ENCODE data around the gene BAMBI.

Gene BAMBI

GRCh38 chr10:28705472-28705871 lies 28.2 kb downstream of the BAMBI start:
- no peak for DNase-seq (ENCODE audit: low spot score)

GRCh38 chr10:28709001-28709710 lies 31.8 kb downstream of the BAMBI start:
- DNase-seq (ENCODE audit: low spot score), result no peak

- DNase-seq (ENCODE audit: low spot score), result no peak
Observed at GRCh38 chr10:28710202-28710886, 33.0 kb downstream of the BAMBI start.

GRCh38 chr10:28711041-28711440 lies 33.7 kb downstream of the BAMBI start:
- no peak for DNase-seq (ENCODE audit: low spot score)

- no peak for DNase-seq (ENCODE audit: low spot score)
Observed at GRCh38 chr10:28711776-28712175, 34.5 kb downstream of the BAMBI start.

GRCh38 chr10:28713626-28714352 lies 36.5 kb downstream of the BAMBI start:
- no peak for DNase-seq (ENCODE audit: low spot score)

GRCh38 chr10:28714401-28715053 lies 37.2 kb downstream of the BAMBI start:
- DNase-seq (ENCODE audit: low spot score), result no peak

GRCh38 chr10:28715246-28715645 lies 37.9 kb downstream of the BAMBI start:
- DNase-seq (ENCODE audit: low spot score), result no peak

GRCh38 chr10:28715757-28716156 lies 38.4 kb downstream of the BAMBI start:
- no peak for DNase-seq (ENCODE audit: low spot score)

- DNase-seq (ENCODE audit: low spot score), result no peak
Observed at GRCh38 chr10:28716748-28717147, 39.4 kb downstream of the BAMBI start.

GRCh38 chr10:28717656-28718201 lies 40.4 kb downstream of the BAMBI start:
- DNase-seq (ENCODE audit: low spot score), result no peak

GRCh38 chr10:28719789-28720436 lies 42.6 kb downstream of the BAMBI start:
- DNase-seq (ENCODE audit: low spot score), result peak; percentile 58

GRCh38 chr10:28721318-28721951 lies 44.1 kb downstream of the BAMBI start:
- no peak for DNase-seq (ENCODE audit: low spot score)

GRCh38 chr10:28722065-28722803 lies 44.9 kb downstream of the BAMBI start:
- peak; percentile 49 for DNase-seq (ENCODE audit: low spot score)

- DNase-seq (ENCODE audit: low spot score), result no peak
Observed at GRCh38 chr10:28728366-28728765, 51.0 kb downstream of the BAMBI start.

- DNase-seq (ENCODE audit: low spot score), result no peak
Observed at GRCh38 chr10:28730031-28730778, 52.9 kb downstream of the BAMBI start.

GRCh38 chr10:28732091-28732490 lies 54.8 kb downstream of the BAMBI start:
- DNase-seq (ENCODE audit: low spot score), result no peak

Data from LoVo (cell line).